ENCODE measurements around the gene MED12L.

MED12L gene

GRCh38 chr3:151051533-151051932, 33.9 kb upstream of the MED12L start:
- Histone ChIP-seq H3K27me3 (ENCODE audit: insufficient read depth, poor library complexity, severe bottlenecking) (no peaks in the 10 kb centered on the region), H3K36me3 (ENCODE audit: low read depth) (no peaks in the 10 kb centered on the region), H3K4me3 (ENCODE audit: severe bottlenecking) (no peak overlapping the region), H3K4me1 (ENCODE audit: insufficient read depth, poor library complexity, severe bottlenecking) (no peaks in the 10 kb centered on the region), H3K27ac (ENCODE audit: poor library complexity, severe bottlenecking) (no peak overlapping the region), H3K9me3 (ENCODE audit: severe bottlenecking) (no peaks in the 10 kb centered on the region)
- no peak for DNase-seq (ENCODE audit: low spot score)
- no peak for ATAC-seq (ENCODE audit: low read depth)
- TF ChIP-seq CTCF (IDR thresholded peaks at IDR 0.05; ENCODE audit: poor library complexity, severe bottlenecking) = no peak

- Histone ChIP-seq H3K9me3 (ENCODE audit: severe bottlenecking) (no peaks in the 10 kb centered on the region), H3K27ac (ENCODE audit: poor library complexity, severe bottlenecking) (no peak overlapping the region), H3K4me3 (ENCODE audit: severe bottlenecking) (no peak overlapping the region), H3K4me1 (ENCODE audit: insufficient read depth, poor library complexity, severe bottlenecking) (no peaks in the 10 kb centered on the region), H3K36me3 (ENCODE audit: low read depth) (no peaks in the 10 kb centered on the region), H3K27me3 (ENCODE audit: insufficient read depth, poor library complexity, severe bottlenecking) (no peaks in the 10 kb centered on the region)
- DNase-seq (ENCODE audit: low spot score) (no peak), ATAC-seq (ENCODE audit: low read depth) (no peak)
- no peak for TF ChIP-seq CTCF (IDR thresholded peaks at IDR 0.05; ENCODE audit: poor library complexity, severe bottlenecking)
These were observed 33.1 kb upstream of the MED12L start for GRCh38 chr3:151052346-151052745.

GRCh38 chr3:151052756-151053155, 32.7 kb upstream of the MED12L start:
- DNase-seq (ENCODE audit: low spot score) = no peak
- no peak for TF ChIP-seq CTCF (IDR thresholded peaks at IDR 0.05; ENCODE audit: poor library complexity, severe bottlenecking)
- no peaks in the 10 kb centered on the region for H3K27me3 ChIP-seq (ENCODE audit: insufficient read depth, poor library complexity, severe bottlenecking)

GRCh38 chr3:151058740-151059139, 26.7 kb upstream of the MED12L start:
- no peaks in the 10 kb centered on the region for H3K4me1 ChIP-seq (ENCODE audit: insufficient read depth, poor library complexity, severe bottlenecking)
- TF ChIP-seq CTCF (IDR thresholded peaks at IDR 0.05; ENCODE audit: poor library complexity, severe bottlenecking) = no peak
- ATAC-seq (ENCODE audit: low read depth) (no peak), DNase-seq (ENCODE audit: low spot score) (no peak)
- no peaks in the 10 kb centered on the region for H3K36me3 ChIP-seq (ENCODE audit: low read depth)
- no peak overlapping the region for H3K27ac ChIP-seq (ENCODE audit: poor library complexity, severe bottlenecking)
- H3K27me3 ChIP-seq (ENCODE audit: insufficient read depth, poor library complexity, severe bottlenecking) = peaks cover 3% of the 10 kb centered on the region
- no peaks in the 10 kb centered on the region for H3K9me3 ChIP-seq (ENCODE audit: severe bottlenecking)
- H3K4me3 ChIP-seq (ENCODE audit: severe bottlenecking) = no peak overlapping the region

More at GRCh38 chr3:151052756-151053155, 32.7 kb upstream of the MED12L start:
- no peaks in the 10 kb centered on the region for H3K4me1 ChIP-seq (ENCODE audit: insufficient read depth, poor library complexity, severe bottlenecking)
- no peaks in the 10 kb centered on the region for H3K9me3 ChIP-seq (ENCODE audit: severe bottlenecking)
- H3K27ac ChIP-seq (ENCODE audit: poor library complexity, severe bottlenecking) = no peak overlapping the region
- ATAC-seq (ENCODE audit: low read depth) = no peak
- H3K36me3 ChIP-seq (ENCODE audit: low read depth) = no peaks in the 10 kb centered on the region
- no peak overlapping the region for H3K4me3 ChIP-seq (ENCODE audit: severe bottlenecking)

- no peaks in the 10 kb centered on the region for H3K9me3 ChIP-seq (ENCODE audit: severe bottlenecking)
- H3K36me3 ChIP-seq (ENCODE audit: low read depth) = no peaks in the 10 kb centered on the region
- no peak for TF ChIP-seq CTCF (IDR thresholded peaks at IDR 0.05; ENCODE audit: poor library complexity, severe bottlenecking)
- DNase-seq (ENCODE audit: low spot score) (no peak), ATAC-seq (ENCODE audit: low read depth) (no peak)
- peaks cover 3% of the 10 kb centered on the region for H3K27me3 ChIP-seq (ENCODE audit: insufficient read depth, poor library complexity, severe bottlenecking)
- H3K27ac ChIP-seq (ENCODE audit: poor library complexity, severe bottlenecking) = no peak overlapping the region
- H3K4me3 ChIP-seq (ENCODE audit: severe bottlenecking) = no peak overlapping the region
- no peaks in the 10 kb centered on the region for H3K4me1 ChIP-seq (ENCODE audit: insufficient read depth, poor library complexity, severe bottlenecking)
These were observed 22.9 kb upstream of the MED12L start for GRCh38 chr3:151062611-151063010.
